Measurements from ENCODE around the gene STARD3NL. TPM values are rescaled to one million over a fixed set of nuclear protein-coding genes. Genes with fewer than 3 reads are reported as not detected.

Gene STARD3NL, protein sequence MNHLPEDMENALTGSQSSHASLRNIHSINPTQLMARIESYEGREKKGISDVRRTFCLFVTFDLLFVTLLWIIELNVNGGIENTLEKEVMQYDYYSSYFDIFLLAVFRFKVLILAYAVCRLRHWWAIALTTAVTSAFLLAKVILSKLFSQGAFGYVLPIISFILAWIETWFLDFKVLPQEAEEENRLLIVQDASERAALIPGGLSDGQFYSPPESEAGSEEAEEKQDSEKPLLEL
- total RNA-seq: 48.9 and 66.4 TPM in 2 replicates

DNA sequence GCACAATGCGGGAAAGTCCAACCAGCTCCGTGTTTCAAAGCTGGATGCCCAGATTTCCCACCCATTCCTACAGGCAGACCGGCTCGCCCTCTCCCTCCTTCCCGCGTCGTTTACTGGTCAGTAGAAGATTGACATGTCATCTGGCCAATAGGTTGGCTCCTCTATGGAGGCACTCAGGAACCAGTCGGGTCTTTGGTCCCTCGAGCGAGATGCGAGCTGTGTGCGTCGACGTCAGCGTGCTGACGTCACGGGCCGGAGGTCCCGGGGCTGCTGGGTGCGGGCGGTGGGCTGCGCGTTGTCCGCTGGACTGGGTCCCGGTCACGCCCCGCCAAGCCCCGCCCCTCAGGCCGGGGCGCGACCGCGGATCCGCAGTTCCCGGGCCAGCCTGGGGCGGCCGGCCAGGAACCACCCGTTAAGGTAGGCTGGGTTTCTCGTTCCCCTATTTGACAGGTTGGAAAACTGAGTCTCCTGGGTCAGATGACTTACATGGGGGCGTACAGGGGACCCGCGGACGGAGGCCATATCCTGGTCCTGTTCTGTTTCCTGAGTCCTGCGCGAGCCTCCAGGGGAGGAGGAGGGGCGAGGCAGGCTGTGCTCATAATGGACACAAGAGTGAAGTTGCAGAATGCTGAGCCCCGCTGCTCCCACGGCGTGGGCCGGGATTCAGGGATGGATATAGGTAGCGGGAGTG, at the start of gene STARD3NL:
TSS of gene STARD3NL (plus strand) at position 242 of the 691 bp plus-strand sequence. CDS start 29,260 bp downstream, outside the sequence.

DNA sequence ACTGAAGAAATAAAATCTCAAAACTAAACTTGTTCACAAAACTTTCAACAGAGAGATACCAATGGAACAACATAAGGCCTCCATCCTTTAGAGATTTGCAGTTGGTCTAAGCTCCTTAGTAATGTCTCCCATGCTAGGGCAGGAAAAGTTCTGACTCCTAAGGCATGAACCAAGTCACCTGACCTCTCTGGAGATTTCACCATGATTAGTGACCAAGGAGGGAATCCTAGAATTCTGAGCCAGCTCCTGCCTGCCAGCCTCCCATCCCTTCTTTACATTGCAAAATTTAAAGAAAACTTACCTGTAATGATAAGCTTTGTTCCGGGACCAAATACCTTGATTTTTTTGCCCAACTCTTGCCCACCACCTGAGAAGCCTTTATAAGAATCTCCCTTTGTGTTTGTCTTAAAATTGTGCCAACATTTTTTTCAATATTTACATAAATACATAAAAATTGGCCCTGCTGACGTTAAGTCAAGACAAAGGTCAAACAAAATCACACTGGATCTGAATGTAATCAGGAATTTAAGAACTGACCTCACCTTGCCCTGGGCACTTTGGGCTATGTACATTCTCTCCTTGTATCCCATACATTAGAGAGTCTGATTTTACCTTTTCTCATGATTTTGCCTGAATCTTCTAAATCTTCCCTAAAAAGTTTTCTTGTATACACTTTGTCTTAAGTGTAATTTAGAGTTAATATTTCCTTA, 95.4 kb downstream of the STARD3NL start, which contains the start of gene TARP:
TSS of gene TARP (minus strand) at position 351 of the 710 bp plus-strand sequence.

